IMR-90 (cell line): ENCODE measurements around the gene NMBR.

Experiments used
- CTCF ChIP-seq: conservative IDR thresholded peaks from 2 replicates; pipeline ENCODE4 v1.5.1; 2012; ENCODE audit warnings: mild to moderate bottlenecking, low read depth, low read length, improper control_type of control experiment
- MAFK ChIP-seq: IDR thresholded peaks from 2 replicates; pipeline ENCODE4 v1.6.1; 2012; ENCODE audit warnings: low read depth, low read length, improper control_type of control experiment
- POLR2A ChIP-seq: IDR thresholded peaks from 2 replicates; pipeline ENCODE4 v1.6.1; 2012; ENCODE audit warnings: mild to moderate bottlenecking, low read depth, low read length

DNA sequence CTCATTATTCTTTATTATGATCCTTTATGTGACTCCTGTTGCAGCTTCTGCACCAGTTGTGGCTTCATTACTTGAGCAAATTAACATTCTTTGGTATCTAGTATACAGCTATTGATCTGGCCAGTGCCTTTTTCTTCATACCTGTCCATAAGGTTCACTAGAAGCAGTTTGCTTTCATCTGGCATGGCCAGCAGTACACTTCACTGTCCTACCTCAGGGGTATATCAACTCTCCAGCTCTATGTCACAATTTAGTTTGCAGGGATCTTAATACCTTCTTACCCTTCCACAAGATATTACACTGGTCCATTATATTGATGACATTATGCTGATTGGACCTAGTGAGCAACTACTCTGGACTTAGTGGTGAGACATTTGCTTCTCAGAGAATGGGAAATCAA is 46.7 kb upstream of the NMBR start:
- TF ChIP-seq CTCF (no peak), MAFK (no peak), POLR2A (no peak)
